Neural crest cell (in vitro differentiated cells): Measurements from ENCODE around the gene PCSK2. TPM values are rescaled to one million over a fixed set of nuclear protein-coding genes. Genes with fewer than 3 reads are reported as not detected.

Source experiments
- DNase-seq: peaks from one replicate; pipeline ENCODE4 v3.0.0; 2021; ENCODE audit warnings: low read depth, mixed read lengths, low spot score
- H3K27ac Mint-ChIP-seq: one replicate; pipeline ENCODE4 v1.8.0; 2021; ENCODE audit warnings: mild to moderate bottlenecking, mixed read lengths; ENCODE audit not compliant: unreplicated experiment
- H3K27me3 Mint-ChIP-seq: 2 replicates; pipeline ENCODE4 v1.8.0; 2021; ENCODE audit warnings: low read depth, mild to moderate bottlenecking, mixed read lengths
- H3K36me3 Mint-ChIP-seq: 2 replicates; pipeline ENCODE4 v1.8.0; 2021; ENCODE audit warnings: low read depth, mild to moderate bottlenecking, mixed read lengths
- H3K4me1 Mint-ChIP-seq: 2 replicates; pipeline ENCODE4 v1.8.0; 2021; ENCODE audit warnings: mixed read lengths
- H3K4me3 Mint-ChIP-seq: one replicate; pipeline ENCODE4 v1.8.0; 2021; ENCODE audit warnings: mild to moderate bottlenecking, mixed read lengths
- H3K9me3 Mint-ChIP-seq: 2 replicates; pipeline ENCODE4 v1.8.0; 2021; ENCODE audit warnings: mixed read lengths
- total RNA-seq: library from RNA; stranded (reverse); gene quantifications from 2 replicates; pipeline ENCODE4 v1.2.1, GENCODE V29; 2021
- TF ChIP-seq, protein P1 (sequence below): fragments of 200-600 bp; sonication (generic); conservative IDR thresholded peaks from 2 replicates; pipeline ENCODE4 v1.5.0; 2021; ENCODE audit warnings: antibody characterized with exemption, mild to moderate bottlenecking

The PCSK2 gene
- total RNA-seq, 1 donor from 2014 or later: 2.1 TPM

GRCh38 chr20:17365831-17366230, 139.0 kb downstream of the PCSK2 start:
- Mint-ChIP-seq H3K27ac (no peak overlapping the region), H3K4me1 (no peaks in the 10 kb centered on the region), H3K4me3 (no peak overlapping the region), H3K27me3 (no peaks in the 10 kb centered on the region), H3K36me3 (no peaks in the 10 kb centered on the region), H3K9me3 (peaks cover 5% of the 10 kb centered on the region)
- TF ChIP-seq, protein P1, sequence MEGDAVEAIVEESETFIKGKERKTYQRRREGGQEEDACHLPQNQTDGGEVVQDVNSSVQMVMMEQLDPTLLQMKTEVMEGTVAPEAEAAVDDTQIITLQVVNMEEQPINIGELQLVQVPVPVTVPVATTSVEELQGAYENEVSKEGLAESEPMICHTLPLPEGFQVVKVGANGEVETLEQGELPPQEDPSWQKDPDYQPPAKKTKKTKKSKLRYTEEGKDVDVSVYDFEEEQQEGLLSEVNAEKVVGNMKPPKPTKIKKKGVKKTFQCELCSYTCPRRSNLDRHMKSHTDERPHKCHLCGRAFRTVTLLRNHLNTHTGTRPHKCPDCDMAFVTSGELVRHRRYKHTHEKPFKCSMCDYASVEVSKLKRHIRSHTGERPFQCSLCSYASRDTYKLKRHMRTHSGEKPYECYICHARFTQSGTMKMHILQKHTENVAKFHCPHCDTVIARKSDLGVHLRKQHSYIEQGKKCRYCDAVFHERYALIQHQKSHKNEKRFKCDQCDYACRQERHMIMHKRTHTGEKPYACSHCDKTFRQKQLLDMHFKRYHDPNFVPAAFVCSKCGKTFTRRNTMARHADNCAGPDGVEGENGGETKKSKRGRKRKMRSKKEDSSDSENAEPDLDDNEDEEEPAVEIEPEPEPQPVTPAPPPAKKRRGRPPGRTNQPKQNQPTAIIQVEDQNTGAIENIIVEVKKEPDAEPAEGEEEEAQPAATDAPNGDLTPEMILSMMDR: no peak
- DNase-seq: no peak

GRCh38 chr20:17369506-17369905, 142.7 kb downstream of the PCSK2 start:
- Mint-ChIP-seq H3K27me3 (no peaks in the 10 kb centered on the region), H3K4me3 (no peak overlapping the region), H3K9me3 (no peaks in the 10 kb centered on the region), H3K4me1 (no peaks in the 10 kb centered on the region), H3K36me3 (no peaks in the 10 kb centered on the region), H3K27ac (peak overlapping the region; percentile 7)
- TF ChIP-seq, protein P1: no peak
- DNase-seq: no peak

GRCh38 chr20:17372806-17373440, 146.1 kb downstream of the PCSK2 start:
- Mint-ChIP-seq H3K27ac (no peak overlapping the region), H3K36me3 (no peaks in the 10 kb centered on the region), H3K4me3 (no peak overlapping the region), H3K9me3 (no peaks in the 10 kb centered on the region), H3K4me1 (no peaks in the 10 kb centered on the region), H3K27me3 (no peaks in the 10 kb centered on the region)
- no peak for DNase-seq
- TF ChIP-seq, protein P1: no peak

- no peak overlapping the region for H3K4me3 Mint-ChIP-seq
- TF ChIP-seq, protein P1: no peak
- H3K9me3 Mint-ChIP-seq: no peaks in the 10 kb centered on the region
- H3K27me3 Mint-ChIP-seq: no peaks in the 10 kb centered on the region
- no peak for DNase-seq
- no peaks in the 10 kb centered on the region for H3K36me3 Mint-ChIP-seq
- no peaks in the 10 kb centered on the region for H3K4me1 Mint-ChIP-seq
- no peak overlapping the region for H3K27ac Mint-ChIP-seq
Observed at GRCh38 chr20:17374086-17374485, 147.2 kb downstream of the PCSK2 start.

DNA sequence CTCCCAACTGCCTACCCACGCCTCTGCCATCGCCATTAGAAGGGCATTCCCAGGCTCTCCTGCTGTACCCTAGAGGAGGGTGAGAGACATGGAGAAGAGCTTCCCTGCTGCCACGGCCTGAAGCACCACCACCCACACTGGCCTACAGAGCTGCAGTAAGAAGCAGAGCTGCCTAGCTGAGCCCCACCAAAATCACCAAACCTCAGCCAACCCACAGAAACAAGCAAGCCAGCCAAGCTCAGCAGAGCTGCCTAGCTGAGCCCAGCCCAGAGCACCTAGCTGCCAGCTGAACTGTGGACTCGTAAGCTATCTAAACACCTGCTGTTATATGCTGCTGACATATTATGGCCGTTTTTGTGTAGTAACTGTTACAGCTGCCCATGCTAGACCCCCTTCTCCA, 149.2 kb downstream of the PCSK2 start:
- no peaks in the 10 kb centered on the region for H3K27me3 Mint-ChIP-seq
- H3K36me3 Mint-ChIP-seq: no peaks in the 10 kb centered on the region
- TF ChIP-seq, protein P1: no peak
- no peak overlapping the region for H3K27ac Mint-ChIP-seq
- DNase-seq: no peak
- H3K4me1 Mint-ChIP-seq: no peaks in the 10 kb centered on the region
- H3K9me3 Mint-ChIP-seq: no peaks in the 10 kb centered on the region
- H3K4me3 Mint-ChIP-seq: no peak overlapping the region
